NCI-H146 treated with DMSO at 0.1 percent for 48 hours (cell line): ENCODE data around the gene BSN.

Source experiments
- DNase-seq: peaks from one replicate; lab custom pipeline; 2025; ENCODE audit not compliant: unreplicated experiment; lab: John Stamatoyannopoulos, UW

Gene BSN

GRCh38 chr3:49654955-49655556 is 100.8 kb downstream of the BSN start:
- no peak for DNase-seq

- DNase-seq: no peak
These were observed 101.5 kb downstream of the BSN start for GRCh38 chr3:49655731-49656285.

- no peak for DNase-seq
These were observed 102.3 kb downstream of the BSN start for GRCh38 chr3:49656541-49657112.

- DNase-seq: no peak
These were observed 103.1 kb downstream of the BSN start for GRCh38 chr3:49657208-49657915.

GRCh38 chr3:49658711-49659110 is 104.4 kb downstream of the BSN start:
- no peak for DNase-seq

GRCh38 chr3:49659756-49660155 is 105.5 kb downstream of the BSN start:
- DNase-seq: no peak

- DNase-seq: no peak
These were observed 107.0 kb downstream of the BSN start for GRCh38 chr3:49661281-49661680.

GRCh38 chr3:49662021-49662420 is 107.7 kb downstream of the BSN start:
- no peak for DNase-seq

GRCh38 chr3:49662720-49663413 is 108.6 kb downstream of the BSN start:
- DNase-seq: no peak

GRCh38 chr3:49663831-49664230 is 109.6 kb downstream of the BSN start:
- no peak for DNase-seq

- DNase-seq: no peak
These were observed 110.0 kb downstream of the BSN start for GRCh38 chr3:49664300-49664699.

GRCh38 chr3:49665822-49666519 is 111.7 kb downstream of the BSN start:
- DNase-seq: no peak

- no peak for DNase-seq
These were observed 112.3 kb downstream of the BSN start for GRCh38 chr3:49666592-49666991.

- no peak for DNase-seq
These were observed 113.6 kb downstream of the BSN start for GRCh38 chr3:49667701-49668413.

GRCh38 chr3:49668414-49668797 is 114.1 kb downstream of the BSN start:
- no peak for DNase-seq

- no peak for DNase-seq
These were observed 114.6 kb downstream of the BSN start for GRCh38 chr3:49668861-49669260.

- DNase-seq: no peak
These were observed 115.1 kb downstream of the BSN start for GRCh38 chr3:49669352-49669751.

GRCh38 chr3:49670940-49671290 is 116.6 kb downstream of the BSN start:
- DNase-seq: no peak

- no peak for DNase-seq
These were observed 117.3 kb downstream of the BSN start for GRCh38 chr3:49671291-49672288.
